GM12874 (cell line): Measurements from ENCODE around the gene EXTL2.

ENCODE experiments used
- TF ChIP-seq, protein P1 (sequence below): IDR thresholded peaks from 2 replicates; pipeline ENCODE4 v1.5.1; 2011; ENCODE audit warnings: low read depth, mild to moderate bottlenecking, control low read depth, low read length, moderate library complexity; ENCODE audit not compliant: insufficient read depth

EXTL2 gene, protein sequence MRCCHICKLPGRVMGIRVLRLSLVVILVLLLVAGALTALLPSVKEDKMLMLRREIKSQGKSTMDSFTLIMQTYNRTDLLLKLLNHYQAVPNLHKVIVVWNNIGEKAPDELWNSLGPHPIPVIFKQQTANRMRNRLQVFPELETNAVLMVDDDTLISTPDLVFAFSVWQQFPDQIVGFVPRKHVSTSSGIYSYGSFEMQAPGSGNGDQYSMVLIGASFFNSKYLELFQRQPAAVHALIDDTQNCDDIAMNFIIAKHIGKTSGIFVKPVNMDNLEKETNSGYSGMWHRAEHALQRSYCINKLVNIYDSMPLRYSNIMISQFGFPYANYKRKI

DNA sequence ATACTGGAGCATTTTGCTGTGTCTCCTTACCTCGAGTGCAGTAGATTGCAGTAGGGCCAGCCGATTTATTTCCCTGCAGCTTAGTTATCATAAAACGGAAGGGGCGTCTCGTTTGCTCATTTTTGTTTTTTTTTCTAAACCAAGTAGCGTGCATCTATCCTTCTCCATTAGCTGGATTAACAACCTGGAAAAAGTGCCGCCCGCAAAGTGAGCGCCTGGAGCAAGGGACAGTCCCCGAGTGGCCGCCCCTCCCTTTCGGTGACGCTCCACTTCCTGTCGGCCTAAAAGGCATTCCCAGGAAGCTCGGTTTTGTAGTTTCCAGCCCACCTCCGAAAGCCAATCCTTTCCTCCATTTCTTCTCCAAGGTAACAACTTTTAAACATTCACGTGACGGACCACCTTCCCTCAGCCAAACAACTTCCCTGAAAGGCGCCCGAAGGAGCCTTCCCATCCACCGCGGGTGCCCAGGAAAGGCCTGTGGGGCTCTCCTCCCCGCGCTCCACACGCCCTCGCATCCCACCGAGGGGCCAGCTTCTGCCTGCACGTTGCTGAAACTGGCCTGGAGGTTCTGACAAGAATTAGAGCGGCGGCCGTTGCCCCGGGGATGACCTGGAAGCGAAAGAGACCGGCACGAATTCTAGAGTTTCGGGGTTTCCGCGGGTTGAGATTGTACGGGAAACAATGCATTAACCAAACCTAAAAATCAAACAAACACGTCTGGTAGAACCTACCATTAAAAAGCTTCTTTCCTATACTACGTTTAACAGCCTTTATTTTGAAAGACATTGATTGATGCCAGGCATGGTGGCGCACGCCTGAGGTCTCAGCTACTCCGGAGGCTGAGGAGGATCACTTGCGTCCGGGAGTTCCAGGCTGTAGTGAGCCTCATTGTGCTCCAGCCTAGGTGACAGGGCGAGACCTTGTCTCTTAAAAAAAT is at the start of gene EXTL2:
Gene EXTL2, minus strand, starts transcription at position 240 of the 937 bp plus-strand sequence. CDS start 6,085 bp downstream, outside the sequence.
- TF ChIP-seq, protein P1, sequence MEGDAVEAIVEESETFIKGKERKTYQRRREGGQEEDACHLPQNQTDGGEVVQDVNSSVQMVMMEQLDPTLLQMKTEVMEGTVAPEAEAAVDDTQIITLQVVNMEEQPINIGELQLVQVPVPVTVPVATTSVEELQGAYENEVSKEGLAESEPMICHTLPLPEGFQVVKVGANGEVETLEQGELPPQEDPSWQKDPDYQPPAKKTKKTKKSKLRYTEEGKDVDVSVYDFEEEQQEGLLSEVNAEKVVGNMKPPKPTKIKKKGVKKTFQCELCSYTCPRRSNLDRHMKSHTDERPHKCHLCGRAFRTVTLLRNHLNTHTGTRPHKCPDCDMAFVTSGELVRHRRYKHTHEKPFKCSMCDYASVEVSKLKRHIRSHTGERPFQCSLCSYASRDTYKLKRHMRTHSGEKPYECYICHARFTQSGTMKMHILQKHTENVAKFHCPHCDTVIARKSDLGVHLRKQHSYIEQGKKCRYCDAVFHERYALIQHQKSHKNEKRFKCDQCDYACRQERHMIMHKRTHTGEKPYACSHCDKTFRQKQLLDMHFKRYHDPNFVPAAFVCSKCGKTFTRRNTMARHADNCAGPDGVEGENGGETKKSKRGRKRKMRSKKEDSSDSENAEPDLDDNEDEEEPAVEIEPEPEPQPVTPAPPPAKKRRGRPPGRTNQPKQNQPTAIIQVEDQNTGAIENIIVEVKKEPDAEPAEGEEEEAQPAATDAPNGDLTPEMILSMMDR = no peak

DNA sequence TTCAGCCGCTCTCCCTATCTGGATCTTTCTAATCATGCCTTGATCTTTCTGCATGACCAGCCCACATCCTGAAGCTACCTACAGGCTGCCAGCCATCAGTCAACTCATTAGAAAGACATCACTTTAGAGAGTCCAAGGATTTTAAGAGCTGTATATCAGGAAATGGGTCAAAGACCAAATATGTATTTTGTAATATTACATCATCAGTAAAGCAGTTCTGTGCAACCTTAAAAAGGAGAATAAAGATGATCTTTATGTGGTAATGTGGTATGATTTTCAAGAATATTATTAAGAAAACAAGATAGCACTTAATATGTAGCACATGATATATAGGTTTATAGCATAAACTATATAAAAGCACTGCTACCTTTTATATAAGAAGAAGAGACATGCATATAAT is 48.9 kb upstream of the EXTL2 start:
- TF ChIP-seq, protein P1 = no peak

DNA sequence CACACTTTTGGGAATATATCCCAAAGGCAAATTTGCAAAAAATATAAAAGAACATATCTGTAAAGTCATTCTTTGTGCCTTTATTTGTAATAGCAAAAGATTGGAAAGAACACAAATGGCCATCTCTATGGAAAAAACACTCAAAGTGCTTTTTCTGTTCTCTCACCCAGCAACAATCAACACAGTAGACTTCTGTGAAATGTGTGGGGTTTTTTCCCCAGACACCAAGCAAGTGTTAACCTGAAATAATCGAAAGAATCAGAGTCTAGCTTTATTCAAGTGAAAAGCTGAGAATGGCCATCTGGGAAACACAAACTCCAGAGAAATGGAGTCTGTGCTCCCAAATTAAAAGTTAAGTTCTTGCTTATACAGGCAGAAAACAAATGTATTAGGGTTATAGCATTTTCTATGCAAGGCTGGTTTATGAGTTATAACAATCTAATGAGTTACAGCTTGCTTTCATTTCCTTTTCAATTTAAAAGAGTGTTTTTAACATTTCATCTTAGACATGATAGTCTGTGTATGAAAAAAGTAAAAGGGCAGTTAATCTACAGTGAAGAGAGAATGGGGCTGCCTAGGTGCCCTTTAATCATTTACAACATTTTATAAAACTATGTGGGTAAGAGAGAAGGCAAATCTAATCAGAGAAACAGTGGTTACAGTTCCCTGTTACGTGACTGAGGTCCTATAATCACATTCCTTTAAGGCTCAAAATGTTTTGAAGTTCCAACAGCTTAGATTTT is 47.8 kb upstream of the EXTL2 start:
- TF ChIP-seq, protein P1 = no peak

DNA sequence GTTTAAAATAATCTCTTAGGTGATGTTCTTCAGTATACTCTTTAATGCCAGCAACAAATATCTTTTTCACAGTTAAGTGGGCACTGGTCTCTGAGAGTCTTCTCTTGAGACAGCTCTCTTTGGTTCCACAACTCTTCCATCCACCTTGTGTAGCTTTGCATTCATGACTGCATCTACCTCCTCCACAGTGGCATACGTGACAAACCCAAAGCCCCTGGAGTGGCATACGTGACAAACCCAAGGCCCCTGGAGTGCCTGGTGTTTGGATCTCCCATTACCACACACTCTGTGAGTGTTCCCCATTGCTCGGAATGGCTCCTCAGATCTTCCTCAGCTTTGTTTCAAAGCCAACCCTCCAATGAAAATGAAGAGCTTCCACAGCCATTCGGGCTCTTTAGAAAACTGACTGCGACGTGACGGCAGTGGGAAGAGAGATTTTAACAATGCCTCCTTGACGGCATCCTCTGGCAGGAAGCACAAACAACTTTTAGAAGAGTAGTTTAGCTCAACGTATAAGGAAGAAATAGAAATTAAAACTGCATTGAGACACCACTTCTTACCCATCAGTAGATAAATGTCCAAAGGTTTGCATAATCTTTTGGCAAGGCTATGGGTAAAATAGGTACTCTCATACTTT is 47.1 kb upstream of the EXTL2 start:
- TF ChIP-seq, protein P1 = no peak

DNA sequence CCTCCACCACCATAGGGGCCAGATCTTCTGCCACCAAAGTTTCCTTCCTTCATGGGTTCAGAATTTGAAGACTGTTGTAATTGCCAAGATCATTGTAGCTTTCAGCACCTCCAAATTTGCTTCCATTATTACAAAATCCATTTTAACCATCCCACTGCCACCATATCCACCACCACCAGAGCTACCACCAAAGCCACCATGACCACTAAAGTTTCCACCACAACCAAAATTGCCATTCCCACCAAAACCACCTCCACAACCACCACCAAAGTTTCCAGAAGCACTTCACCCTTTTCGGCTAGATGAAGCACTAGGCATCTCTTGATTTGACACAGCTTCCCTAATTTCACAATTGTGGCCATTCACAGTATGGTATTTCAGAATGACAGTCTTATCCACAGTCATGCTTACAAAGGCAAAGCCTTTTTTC is 46.5 kb upstream of the EXTL2 start:
- TF ChIP-seq, protein P1 = no peak

DNA sequence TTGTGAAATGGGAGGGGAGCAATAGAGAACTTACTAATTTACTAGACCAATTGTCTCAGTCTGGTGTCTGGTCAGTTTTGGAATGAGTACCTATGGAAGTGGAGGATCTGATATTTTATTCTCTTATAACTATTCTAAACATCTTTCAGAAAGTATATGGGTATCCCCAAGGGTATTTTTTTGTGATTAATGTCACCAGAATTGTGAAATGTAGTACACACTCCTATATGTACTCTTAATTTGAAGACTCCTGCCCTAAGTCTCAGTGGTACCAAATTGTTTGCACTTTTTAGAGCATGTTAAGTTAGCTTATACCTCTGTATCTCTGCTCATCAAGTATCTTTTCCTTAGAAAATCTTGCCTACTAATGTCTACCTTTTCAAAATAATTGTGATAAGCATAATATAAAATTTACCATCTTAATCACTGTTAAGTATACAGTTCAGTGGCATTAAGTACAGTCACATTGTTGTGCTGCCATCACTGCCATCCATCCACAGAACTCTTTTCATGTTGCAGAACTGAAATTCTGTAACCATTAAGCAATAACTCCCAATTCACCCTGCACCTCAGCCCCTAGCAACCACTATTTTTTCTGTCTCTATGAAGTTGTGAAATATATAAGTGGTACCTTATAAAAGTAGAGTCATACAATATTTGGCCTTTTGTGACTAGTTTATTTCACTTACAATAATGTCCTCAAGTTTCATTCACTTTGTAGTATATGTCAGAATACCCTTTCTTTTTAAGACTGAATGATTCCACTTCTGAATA is 41.7 kb upstream of the EXTL2 start:
- TF ChIP-seq, protein P1 = no peak
